ENCODE measurements around the gene TESK2.

DNA sequence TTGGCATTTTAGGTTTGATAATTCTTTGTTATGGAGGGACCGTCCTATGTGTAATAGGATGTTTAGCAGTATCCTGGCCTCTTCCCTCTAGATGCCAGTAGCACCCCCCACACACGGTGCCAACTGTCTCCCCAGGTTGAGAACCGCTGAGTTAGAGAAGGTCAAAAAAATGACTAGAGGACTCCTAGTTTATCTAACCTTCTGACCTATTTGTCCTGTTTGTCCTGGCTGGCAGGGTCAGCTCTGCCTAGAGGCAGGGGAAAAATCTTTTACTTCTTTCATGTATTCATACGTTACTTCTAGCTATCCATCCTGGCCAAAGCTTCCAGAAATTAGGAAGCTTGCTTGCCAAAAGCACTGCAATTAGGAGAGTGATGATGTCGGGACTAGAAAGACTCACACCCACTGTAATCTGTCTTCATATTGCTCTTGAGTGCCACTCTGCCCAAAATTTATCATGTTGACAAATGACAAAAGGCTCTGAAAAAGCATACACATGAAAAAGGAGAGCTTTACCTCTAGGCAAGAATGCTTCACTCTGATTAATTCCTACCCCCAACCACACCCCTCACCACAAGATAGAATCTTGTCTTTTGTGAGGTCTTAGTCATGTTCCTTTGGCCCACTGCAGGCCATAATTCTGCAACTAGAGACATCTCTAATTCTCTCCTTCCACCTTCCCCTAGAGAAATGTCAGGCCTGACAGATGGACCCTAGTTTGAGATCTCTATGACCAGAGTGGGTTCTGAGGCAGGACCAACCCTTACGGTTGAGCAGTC is 45.2 kb upstream of the TESK2 start:
- TF ChIP-seq, protein P1, sequence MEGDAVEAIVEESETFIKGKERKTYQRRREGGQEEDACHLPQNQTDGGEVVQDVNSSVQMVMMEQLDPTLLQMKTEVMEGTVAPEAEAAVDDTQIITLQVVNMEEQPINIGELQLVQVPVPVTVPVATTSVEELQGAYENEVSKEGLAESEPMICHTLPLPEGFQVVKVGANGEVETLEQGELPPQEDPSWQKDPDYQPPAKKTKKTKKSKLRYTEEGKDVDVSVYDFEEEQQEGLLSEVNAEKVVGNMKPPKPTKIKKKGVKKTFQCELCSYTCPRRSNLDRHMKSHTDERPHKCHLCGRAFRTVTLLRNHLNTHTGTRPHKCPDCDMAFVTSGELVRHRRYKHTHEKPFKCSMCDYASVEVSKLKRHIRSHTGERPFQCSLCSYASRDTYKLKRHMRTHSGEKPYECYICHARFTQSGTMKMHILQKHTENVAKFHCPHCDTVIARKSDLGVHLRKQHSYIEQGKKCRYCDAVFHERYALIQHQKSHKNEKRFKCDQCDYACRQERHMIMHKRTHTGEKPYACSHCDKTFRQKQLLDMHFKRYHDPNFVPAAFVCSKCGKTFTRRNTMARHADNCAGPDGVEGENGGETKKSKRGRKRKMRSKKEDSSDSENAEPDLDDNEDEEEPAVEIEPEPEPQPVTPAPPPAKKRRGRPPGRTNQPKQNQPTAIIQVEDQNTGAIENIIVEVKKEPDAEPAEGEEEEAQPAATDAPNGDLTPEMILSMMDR (IDR thresholded peaks at IDR 0.05), result no peak
- TF ChIP-seq POLR2A (IDR thresholded peaks at IDR 0.05), result no peak

Measured in adrenal gland (tissue), 5 donors.